ENCODE data around the gene ABHD6.
"Not testable (repeated sequence)": the region's sequence is repeated elsewhere in the genome, so short reads cannot be mapped to it uniquely, and the experiment has no call there.

The ABHD6 gene

GRCh38 chr3:58270485-58270884 lies 32.9 kb downstream of the ABHD6 start:
- H4K91ac ChIP-seq (ENCODE audit: low read depth, low read length, poor library complexity), result no peak overlapping the region
- H3K4ac ChIP-seq (ENCODE audit: low read length), result no peak overlapping the region
- H2AFZ ChIP-seq (ENCODE audit: low read length), result no peak overlapping the region
- DNase-seq (ENCODE audit: low spot score), result no peak
- no peak overlapping the region for H3K23ac ChIP-seq (ENCODE audit: low read depth, low read length, poor library complexity)
- H4K8ac ChIP-seq (ENCODE audit: low read depth, low read length), result no peak overlapping the region
- H2BK12ac ChIP-seq (ENCODE audit: low read length), result no peak overlapping the region
- no peak overlapping the region for H3K27ac ChIP-seq (replicated peaks; ENCODE audit: low read length)
- no peak overlapping the region for H3K9ac ChIP-seq (ENCODE audit: low read depth, low read length, poor library complexity)
- H3K18ac ChIP-seq (ENCODE audit: low read length), result no peak overlapping the region
- no CpG with 5 or more reads among the region's 2 CpGs for WGBS, 2 donors (ENCODE audit: extremely low coverage in 2 of 2, insufficient read length in 2 of 2, insufficient replicate concordance in 1 of 2)
- no peaks in the 10 kb centered on the region for H3K9me3 ChIP-seq (replicated peaks in 1 of 2; ENCODE audit: control insufficient read depth in 2 of 2, insufficient read depth in 1 of 2, low read depth in 1 of 2, low read length in 2 of 2)
- H2BK15ac ChIP-seq (ENCODE audit: low read length), result no peak overlapping the region
- H3K36me3 ChIP-seq (replicated peaks in 1 of 2; ENCODE audit: control insufficient read depth in 2 of 2, insufficient read depth in 2 of 2, low read length in 2 of 2), result peaks cover 0 to 6% of the 10 kb centered on the region in 2 donors
- no peak overlapping the region for H3K14ac ChIP-seq (ENCODE audit: low read length)
- no peaks in the 10 kb centered on the region for H3K27me3 ChIP-seq (ENCODE audit: control insufficient read depth in 3 of 3, insufficient read depth in 3 of 3, low read depth in 1 of 3, low read length in 3 of 3)
- no peak overlapping the region for H3K4me2 ChIP-seq (ENCODE audit: insufficient read depth, low read length, poor library complexity, severe bottlenecking)
- no peak overlapping the region for H3K4me3 ChIP-seq (ENCODE audit: low read length in 2 of 2)
- no peaks in the 10 kb centered on the region for H3K4me1 ChIP-seq (ENCODE audit: control insufficient read depth in 2 of 2, insufficient read depth in 1 of 2, low read depth in 1 of 2, low read length in 2 of 2)
- H2BK120ac ChIP-seq (ENCODE audit: low read depth, low read length), result no peak overlapping the region
- no peaks in the 10 kb centered on the region for H3K79me1 ChIP-seq (ENCODE audit: low read depth, low read length)
- H2BK5ac ChIP-seq (ENCODE audit: low read length), result no peak overlapping the region
- no peak overlapping the region for H2AK5ac ChIP-seq (ENCODE audit: low read depth, low read length)

GRCh38 chr3:58271901-58272501 lies 34.4 kb downstream of the ABHD6 start:
- Histone ChIP-seq H4K8ac (ENCODE audit: low read depth, low read length) (no peak overlapping the region), H3K4ac (ENCODE audit: low read length) (no peak overlapping the region), H2BK120ac (ENCODE audit: low read depth, low read length) (no peak overlapping the region), H4K91ac (ENCODE audit: low read depth, low read length, poor library complexity) (no peak overlapping the region), H2AFZ (ENCODE audit: low read length) (no peak overlapping the region), H3K4me1 (ENCODE audit: control insufficient read depth in 2 of 2, insufficient read depth in 1 of 2, low read depth in 1 of 2, low read length in 2 of 2) (no peaks in the 10 kb centered on the region), H2BK15ac (ENCODE audit: low read length) (no peak overlapping the region), H3K79me1 (ENCODE audit: low read depth, low read length) (no peaks in the 10 kb centered on the region), H3K4me3 (ENCODE audit: low read length in 2 of 2) (no peak overlapping the region), H3K9me3 (replicated peaks in 1 of 2; ENCODE audit: control insufficient read depth in 2 of 2, insufficient read depth in 1 of 2, low read depth in 1 of 2, low read length in 2 of 2) (no peaks in the 10 kb centered on the region), H3K18ac (ENCODE audit: low read length) (no peak overlapping the region), H3K9ac (ENCODE audit: low read depth, low read length, poor library complexity) (no peak overlapping the region), H3K27me3 (ENCODE audit: control insufficient read depth in 3 of 3, insufficient read depth in 3 of 3, low read depth in 1 of 3, low read length in 3 of 3) (no peaks in the 10 kb centered on the region), H3K23ac (ENCODE audit: low read depth, low read length, poor library complexity) (no peak overlapping the region), H3K27ac (replicated peaks; ENCODE audit: low read length) (no peak overlapping the region), H2BK12ac (ENCODE audit: low read length) (no peak overlapping the region), H3K14ac (ENCODE audit: low read length) (no peak overlapping the region), H2BK5ac (ENCODE audit: low read length) (no peak overlapping the region), H3K36me3 (replicated peaks in 1 of 2; ENCODE audit: control insufficient read depth in 2 of 2, insufficient read depth in 2 of 2, low read length in 2 of 2) (peaks cover 0 to 8% of the 10 kb centered on the region in 2 donors), H2AK5ac (ENCODE audit: low read depth, low read length) (no peak overlapping the region), H3K4me2 (ENCODE audit: insufficient read depth, low read length, poor library complexity, severe bottlenecking) (no peak overlapping the region)
- WGBS, 2 donors (ENCODE audit: extremely low coverage in 2 of 2, insufficient read length in 2 of 2, insufficient replicate concordance in 1 of 2), result no CpG with 5 or more reads among the region's 7 CpGs
- DNase-seq (ENCODE audit: low spot score), result no peak

GRCh38 chr3:58272891-58273290 lies 35.3 kb downstream of the ABHD6 start:
- H3K9me3 ChIP-seq (replicated peaks in 1 of 2; ENCODE audit: control insufficient read depth in 2 of 2, insufficient read depth in 1 of 2, low read depth in 1 of 2, low read length in 2 of 2), result no peaks in the 10 kb centered on the region
- H3K4ac ChIP-seq (ENCODE audit: low read length), result no peak overlapping the region
- H3K18ac ChIP-seq (ENCODE audit: low read length), result no peak overlapping the region
- H3K4me3 ChIP-seq (ENCODE audit: low read length in 2 of 2), result no peak overlapping the region
- H3K9ac ChIP-seq (ENCODE audit: low read depth, low read length, poor library complexity), result no peak overlapping the region
- no peaks in the 10 kb centered on the region for H3K4me1 ChIP-seq (ENCODE audit: control insufficient read depth in 2 of 2, insufficient read depth in 1 of 2, low read depth in 1 of 2, low read length in 2 of 2)
- no peak overlapping the region for H3K14ac ChIP-seq (ENCODE audit: low read length)
- no peak for DNase-seq (ENCODE audit: low spot score)
- no peak overlapping the region for H2AK5ac ChIP-seq (ENCODE audit: low read depth, low read length)
- H3K4me2 ChIP-seq (ENCODE audit: insufficient read depth, low read length, poor library complexity, severe bottlenecking), result no peak overlapping the region
- no peak overlapping the region for H2BK12ac ChIP-seq (ENCODE audit: low read length)
- no peak overlapping the region for H3K27ac ChIP-seq (replicated peaks; ENCODE audit: low read length)
- no peak overlapping the region for H3K23ac ChIP-seq (ENCODE audit: low read depth, low read length, poor library complexity)
- no peaks in the 10 kb centered on the region for H3K27me3 ChIP-seq (ENCODE audit: control insufficient read depth in 3 of 3, insufficient read depth in 3 of 3, low read depth in 1 of 3, low read length in 3 of 3)
- H4K91ac ChIP-seq (ENCODE audit: low read depth, low read length, poor library complexity), result no peak overlapping the region
- no CpG with 5 or more reads among the region's 3 CpGs for WGBS, 2 donors (ENCODE audit: extremely low coverage in 2 of 2, insufficient read length in 2 of 2, insufficient replicate concordance in 1 of 2)
- H2BK5ac ChIP-seq (ENCODE audit: low read length), result no peak overlapping the region
- no peak overlapping the region for H2AFZ ChIP-seq (ENCODE audit: low read length)
- H3K79me1 ChIP-seq (ENCODE audit: low read depth, low read length), result no peaks in the 10 kb centered on the region
- no peak overlapping the region for H4K8ac ChIP-seq (ENCODE audit: low read depth, low read length)
- peaks cover 0 to 8% of the 10 kb centered on the region in 2 donors for H3K36me3 ChIP-seq (replicated peaks in 1 of 2; ENCODE audit: control insufficient read depth in 2 of 2, insufficient read depth in 2 of 2, low read length in 2 of 2)
- H2BK15ac ChIP-seq (ENCODE audit: low read length), result no peak overlapping the region
- H2BK120ac ChIP-seq (ENCODE audit: low read depth, low read length), result no peak overlapping the region

- not testable (repeated sequence) for H3K79me1 ChIP-seq (ENCODE audit: low read depth, low read length); H2BK5ac ChIP-seq (ENCODE audit: low read length); H3K36me3 ChIP-seq (replicated peaks in 1 of 2; ENCODE audit: control insufficient read depth in 2 of 2, insufficient read depth in 2 of 2, low read length in 2 of 2); H2AK5ac ChIP-seq (ENCODE audit: low read depth, low read length); H3K9me3 ChIP-seq (replicated peaks in 1 of 2; ENCODE audit: control insufficient read depth in 2 of 2, insufficient read depth in 1 of 2, low read depth in 1 of 2, low read length in 2 of 2); H4K91ac ChIP-seq (ENCODE audit: low read depth, low read length, poor library complexity); H2BK15ac ChIP-seq (ENCODE audit: low read length); H3K4me1 ChIP-seq (ENCODE audit: control insufficient read depth in 2 of 2, insufficient read depth in 1 of 2, low read depth in 1 of 2, low read length in 2 of 2); H3K27ac ChIP-seq (replicated peaks; ENCODE audit: low read length); H3K9ac ChIP-seq (ENCODE audit: low read depth, low read length, poor library complexity); H2AFZ ChIP-seq (ENCODE audit: low read length); H2BK120ac ChIP-seq (ENCODE audit: low read depth, low read length); H3K18ac ChIP-seq (ENCODE audit: low read length); H3K4me2 ChIP-seq (ENCODE audit: insufficient read depth, low read length, poor library complexity, severe bottlenecking); H3K14ac ChIP-seq (ENCODE audit: low read length); H2BK12ac ChIP-seq (ENCODE audit: low read length); H3K23ac ChIP-seq (ENCODE audit: low read depth, low read length, poor library complexity); H3K4me3 ChIP-seq (ENCODE audit: low read length in 2 of 2); H3K27me3 ChIP-seq (ENCODE audit: control insufficient read depth in 3 of 3, insufficient read depth in 3 of 3, low read depth in 1 of 3, low read length in 3 of 3); H4K8ac ChIP-seq (ENCODE audit: low read depth, low read length); H3K4ac ChIP-seq (ENCODE audit: low read length); DNase-seq (ENCODE audit: low spot score)
- WGBS, 2 donors (ENCODE audit: extremely low coverage in 2 of 2, insufficient read length in 2 of 2, insufficient replicate concordance in 1 of 2), result no CpG with 5 or more reads among the region's 3 CpGs
These were observed 35.8 kb downstream of the ABHD6 start for GRCh38 chr3:58273362-58273761.
